Kidney (tissue), 14 donors: ENCODE data around the gene TANC1. TPM values are rescaled to one million over a fixed set of nuclear protein-coding genes. Genes with fewer than 3 reads are reported as not detected.

Experiments used
- DNase-seq, 5 donors: peaks; one replicate each; pipeline ENCODE4 v3.0.0-alpha.2; 2013 to 2020
- FAIRE-seq: peaks from 2 replicates; lab custom pipeline; 2012; peaks lifted over from hg19 to GRCh38; lab: Jason Lieb, UNC
- H3K27ac ChIP-seq, 2 donors: one replicate each; pipeline ENCODE4 v1.7.0; 2013; ENCODE audit warnings: low read depth in 2 of 2, low read length in 2 of 2, inconsistent platforms in 1 of 2
- H3K27me3 ChIP-seq: one replicate; pipeline ENCODE4 v1.7.1; 2013; ENCODE audit warnings: low read length, inconsistent platforms; ENCODE audit not compliant: control insufficient read depth, insufficient read depth
- H3K36me3 ChIP-seq, 3 donors: one replicate each; pipeline versions ENCODE4 v1.7.0 to v1.7.1; 2013; ENCODE audit warnings: low read length in 3 of 3, control low read depth in 1 of 3, inconsistent platforms in 1 of 3; ENCODE audit not compliant: insufficient read depth in 3 of 3, control insufficient read depth in 2 of 3
- H3K4me1 ChIP-seq, 3 donors: one replicate each; pipeline versions ENCODE4 v1.7.0 to v1.7.1; 2013; ENCODE audit warnings: low read length in 3 of 3, inconsistent platforms in 1 of 3, low read depth in 1 of 3; ENCODE audit not compliant: control insufficient read depth in 2 of 3, insufficient read depth in 2 of 3
- H3K4me3 ChIP-seq, 3 donors: one replicate each; pipeline versions ENCODE4 v1.7.0 to v1.8.1; 2013; ENCODE audit warnings: low read length in 3 of 3, control low read depth in 1 of 3, inconsistent platforms in 1 of 3
- H3K9ac ChIP-seq, 3 donors: one replicate each; pipeline versions ENCODE4 v1.7.0 to v1.7.1; 2013; ENCODE audit warnings: low read length in 3 of 3, control low read depth in 1 of 3, inconsistent platforms in 1 of 3
- H3K9me3 ChIP-seq, 3 donors: one replicate each; pipeline versions ENCODE4 v1.7.0 to v1.7.1; 2013; ENCODE audit warnings: low read length in 3 of 3, control low read depth in 1 of 3, inconsistent platforms in 1 of 3; ENCODE audit not compliant: control insufficient read depth in 2 of 3, insufficient read depth in 1 of 3
- CTCF ChIP-seq: IDR thresholded peaks from 3 replicates; pipeline ENCODE4 v1.5.1; 2012; ENCODE audit warnings: mild to moderate bottlenecking, moderate library complexity, borderline replicate concordance; ENCODE audit not compliant: insufficient read depth; ENCODE audit errors: extremely low read depth
- intact Hi-C: fragments of 100-400 bp; cut with DNase I; formaldehyde crosslinking; loops from one replicate; pipeline ENCODE4 v1.11.1; 2022
- polyA plus RNA-seq: library from polyadenylated mRNA; stranded (reverse); fragments of 350-450 nt; fragmentation: Illumina TruSeq; extraction: RNeasy Lipid Tissue Mini Kit (QIAGEN cat#74804); gene quantifications from one replicate; pipeline ENCODE4 v1.2.3, GENCODE V29; 2014; ENCODE audit warnings: low read depth, low replicate concordance; ENCODE audit not compliant: insufficient read depth
- total RNA-seq: library from RNA; stranded (reverse); fragmentation: NEBNext Ultra II Directional; extraction: Animal tissue kit (Norgen Biotek cat#: 25700); gene quantifications from one replicate; pipeline ENCODE4 v1.2.1, GENCODE V29; 2021
- donor health status: control.
- donor health status: control.
- donor health status: control.
- donor health status: control.
- donor health status: control.
- donor health status: DM: yes; HTN: yes; CAD: no.
- donor health status: Normal renal cell carcinoma (clear cell type).

Gene TANC1
- total and polyA plus RNA-seq, 2 donors from 2014 or later, result 9.2 to 39.0 TPM

- Histone ChIP-seq H3K27me3 (no peaks in the 10 kb centered on the region), H3K36me3 (peaks cover 0 to 13% (median 3%) of the 10 kb centered on the region in 3 donors), H3K27ac (no peak overlapping the region), H3K4me3 (no peak overlapping the region), H3K9me3 (no peaks in the 10 kb centered on the region), H3K4me1 (peaks cover 0 to 14% (median 11%) of the 10 kb centered on the region in 3 donors), H3K9ac (no peak overlapping the region)
- intact Hi-C loops, result no loop called here
- no peak for TF ChIP-seq CTCF
- FAIRE-seq (no peak), DNase-seq (no peak)
These were observed 240.0 kb downstream of the TANC1 start for GRCh38 chr2:159208438-159208837.

GRCh38 chr2:159209341-159210306 is 241.2 kb downstream of the TANC1 start:
- DNase-seq (no peak), FAIRE-seq (no peak)
- H3K27ac ChIP-seq, result no peak overlapping the region
- peaks cover 0 to 14% (median 11%) of the 10 kb centered on the region in 3 donors for H3K4me1 ChIP-seq
- H3K36me3 ChIP-seq, result peaks cover 3 to 18% (median 3%) of the 10 kb centered on the region in 3 donors
- no peaks in the 10 kb centered on the region for H3K27me3 ChIP-seq
- H3K4me3 ChIP-seq, result no peak overlapping the region
- no peak for TF ChIP-seq CTCF
- no peaks in the 10 kb centered on the region for H3K9me3 ChIP-seq
- intact Hi-C loops, result no loop called here
- H3K9ac ChIP-seq, result no peak overlapping the region

DNA sequence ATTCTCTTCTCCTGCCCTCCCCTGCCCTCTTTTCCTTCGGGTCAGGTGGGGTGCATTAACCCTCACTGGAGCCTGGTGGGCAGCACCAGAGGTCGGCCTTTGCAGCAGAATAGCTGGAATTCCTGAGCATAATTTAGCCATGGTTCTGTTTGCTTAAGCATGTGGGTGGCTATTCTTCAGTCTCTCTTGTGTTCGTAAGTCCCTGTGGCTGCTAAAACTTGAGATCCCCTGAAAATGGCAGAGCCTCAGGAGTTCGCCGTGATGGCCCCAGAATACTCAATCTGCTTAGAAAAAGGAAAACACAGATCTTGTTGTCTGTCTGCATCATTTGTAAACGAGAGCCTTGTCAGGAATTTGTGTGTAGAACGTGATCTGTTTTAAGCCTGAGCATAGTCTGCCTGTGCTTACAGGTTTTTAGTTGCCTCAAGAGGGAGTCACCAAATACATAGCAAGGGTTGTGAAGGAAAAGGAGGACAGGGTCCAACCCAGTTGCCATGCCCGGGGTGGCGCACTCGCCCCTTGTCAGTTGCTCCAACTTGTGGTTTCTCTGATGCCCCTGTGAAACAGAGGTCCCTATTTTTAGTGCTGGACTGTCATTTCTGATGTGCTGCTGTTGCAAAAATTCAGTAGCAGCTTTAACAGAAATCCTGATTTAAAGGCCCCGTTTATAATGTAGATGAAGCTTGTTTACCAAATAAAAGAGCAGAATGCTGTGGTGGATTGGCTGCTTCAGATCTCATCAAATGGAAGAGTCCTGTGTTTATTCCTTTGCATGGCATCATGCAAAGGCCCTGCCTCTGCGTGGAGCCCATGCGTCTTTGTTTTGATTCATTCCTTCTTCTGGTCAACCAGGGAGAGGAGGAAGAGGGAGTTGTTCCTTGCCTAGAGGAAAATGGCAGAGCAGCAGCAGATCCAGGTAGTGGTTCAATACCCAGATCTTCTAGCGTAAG is 243.3 kb downstream of the TANC1 start:
- peaks cover 0 to 11% (median 10%) of the 10 kb centered on the region in 3 donors for H3K36me3 ChIP-seq
- peaks cover 0 to 14% (median 11%) of the 10 kb centered on the region in 3 donors for H3K4me1 ChIP-seq
- H3K27ac ChIP-seq, result no peak overlapping the region
- no peaks in the 10 kb centered on the region for H3K27me3 ChIP-seq
- no peaks in the 10 kb centered on the region for H3K9me3 ChIP-seq
- H3K4me3 ChIP-seq, result no peak overlapping the region
- peak overlapping the region in 1 of 3 donors; percentile 16 for H3K9ac ChIP-seq
- intact Hi-C loops, result no loop called here
- peak in 4 of 5 donors; percentile 65 to 84 (median 76) for DNase-seq
- no peak for FAIRE-seq
- no peak for TF ChIP-seq CTCF
